Panc1 (cell line): ENCODE results near the gene HCFC1R1. TPM values are rescaled to one million over a fixed set of nuclear protein-coding genes. Genes with fewer than 3 reads are reported as not detected.

Source experiments
- ATAC-seq: fragments of 200-7000 bp; cut with Tn5 transposase; 2 replicates; pipeline ENCODE4 v1.9.1; 2020; ENCODE audit warnings: mild to moderate bottlenecking, moderate library complexity
- BruUV-seq: library from RNA; stranded (reverse); fragments of 400-500 nt; replicated peaks from 2 replicates; lab custom pipeline; 2021; lab: Mats Ljungman, UMichigan
- CTCF ChIA-PET: fragments of 300-600 bp; sonication (Branson Sonifier 250); formaldehyde crosslinking; loops from one replicate; lab custom pipeline; 2022; ENCODE audit warnings: antibody characterized with exemption; lab: Charles Lee
- POLR2A ChIA-PET: fragments of 300-600 bp; sonication (Branson Sonifier 250); formaldehyde crosslinking; loops from one replicate; lab custom pipeline; 2022; ENCODE audit warnings: antibody characterized with exemption; lab: Charles Lee
- DNase-seq: peaks from one replicate; pipeline ENCODE4 v3.0.0-alpha.2; 2010; ENCODE audit warnings: low read depth, low spot score
- H3K27ac ChIP-seq: 2 replicates; pipeline ENCODE4 v1.5.1; 2011; ENCODE audit warnings: mild to moderate bottlenecking, low read length, inconsistent platforms
- H3K27me3 ChIP-seq: fragments of 200-500 bp; sonication (Bioruptor generic); 2 replicates; pipeline ENCODE4 v1.6.0; 2014; ENCODE audit warnings: low read length, inconsistent platforms; ENCODE audit not compliant: control insufficient read depth, insufficient read depth
- H3K36me3 ChIP-seq: fragments of 200-500 bp; sonication (Bioruptor generic); 2 replicates; pipeline ENCODE4 v1.5.1; 2014; ENCODE audit warnings: inconsistent platforms, mild to moderate bottlenecking, low read length, moderate library complexity; ENCODE audit not compliant: control insufficient read depth, insufficient read depth
- H3K4me1 ChIP-seq: 2 replicates; pipeline ENCODE4 v1.5.1; 2011; ENCODE audit warnings: inconsistent platforms, mild to moderate bottlenecking, low read length, moderate library complexity; ENCODE audit not compliant: control insufficient read depth, insufficient read depth
- H3K4me3 ChIP-seq, 2 experiments: 2 replicates each; pipeline ENCODE4 v1.5.1; 2011 to 2012; ENCODE audit warnings: low read depth in 2 of 2, low read length in 2 of 2, mild to moderate bottlenecking in 2 of 2, inconsistent platforms in 1 of 2, moderate library complexity in 1 of 2
- H3K9me3 ChIP-seq: fragments of 200-500 bp; sonication (Bioruptor generic); 2 replicates; pipeline ENCODE4 v1.5.1; 2014; ENCODE audit warnings: low read depth, mild to moderate bottlenecking, inconsistent platforms, low read length, moderate library complexity; ENCODE audit not compliant: control insufficient read depth, insufficient read depth
- POLR2AphosphoS5 ChIP-seq: IDR thresholded peaks from 2 replicates; pipeline ENCODE4 v1.6.1; 2012; ENCODE audit warnings: mild to moderate bottlenecking, low read depth, low read length, moderate library complexity
- SIN3A ChIP-seq: IDR thresholded peaks from 2 replicates; pipeline ENCODE4 v1.6.1; 2012; ENCODE audit warnings: low read depth, mild to moderate bottlenecking, low read length, moderate library complexity, borderline replicate concordance; ENCODE audit not compliant: insufficient read depth
- TCF7L2 ChIP-seq: IDR thresholded peaks from 2 replicates; pipeline ENCODE4 v1.6.1; 2011; ENCODE audit warnings: mild to moderate bottlenecking, low read depth, low read length, inconsistent platforms
- in situ Hi-C: cut with HindIII; loops from 2 replicates; pipeline ENCODE4 v1.10.0; 2016; ENCODE audit warnings: low sequenced_read_pairs, low pct_unique_long_range_greater_than_20kb
- intact Hi-C: fragments of 100-400 bp; cut with micrococcal nuclease; formaldehyde crosslinking; loops from one replicate; pipeline ENCODE4 v1.10.0; 2022; ENCODE audit not compliant: unreplicated experiment
- total RNA-seq: library from RNA; stranded (reverse); gene quantifications from one replicate; pipeline ENCODE4 v1.2.1, GENCODE V29; 2021; ENCODE audit not compliant: unreplicated experiment
- TF ChIP-seq, protein P1 (sequence below): fragments of 450-650 bp; IDR thresholded peaks from 2 replicates; pipeline ENCODE4 v1.5.1; 2017; ENCODE audit warnings: mild to moderate bottlenecking
- TF ChIP-seq, protein P2 (sequence below), 2 experiments: IDR thresholded peaks; 2 replicates each; pipeline ENCODE4 v1.6.1; 2011 to 2012; ENCODE audit warnings: low read depth in 2 of 2, control low read depth in 1 of 2, low read length in 1 of 2, mild to moderate bottlenecking in 1 of 2, moderate library complexity in 1 of 2; ENCODE audit not compliant: insufficient read depth in 1 of 2

Gene HCFC1R1
- total RNA-seq, 1 experiment from 2014 or later: 67.3 TPM

DNA sequence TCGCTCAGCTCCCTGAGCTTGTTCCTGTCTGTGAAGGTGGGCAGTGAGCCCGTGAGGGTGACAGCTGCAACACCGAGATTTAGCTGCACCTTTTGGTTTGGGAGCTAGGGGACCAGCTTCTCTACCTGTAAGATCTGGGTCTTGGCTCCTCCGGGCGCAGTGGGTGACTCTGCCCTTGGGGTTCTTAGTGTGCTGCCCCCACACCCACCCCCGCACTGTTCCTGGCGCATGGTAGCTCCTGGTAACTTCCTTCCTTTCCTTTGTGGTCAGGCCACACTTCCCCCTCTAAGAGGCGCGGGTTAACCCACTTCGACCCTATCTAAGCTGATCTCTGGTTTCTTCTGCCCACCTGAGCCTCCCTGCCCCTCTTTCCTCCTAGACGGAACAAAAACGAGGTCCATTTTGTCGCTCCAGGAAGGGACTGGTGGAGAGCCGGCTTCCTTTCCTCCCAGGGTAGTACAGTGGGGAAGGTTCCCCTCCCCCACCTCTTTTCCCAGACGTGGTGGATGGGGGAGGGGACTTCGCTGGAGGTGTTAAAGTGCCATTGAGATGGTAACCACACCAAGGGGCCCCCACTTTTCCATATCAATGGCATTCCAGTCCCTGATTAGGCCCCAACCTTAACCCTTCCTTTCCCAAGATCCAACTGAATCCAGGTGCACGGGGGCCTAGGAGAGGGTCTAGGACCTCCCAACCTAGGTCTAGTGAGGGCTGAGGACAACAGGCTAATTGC lies 15.6 kb downstream of the HCFC1R1 start:
- no peak overlapping the region for H3K27ac ChIP-seq
- no peaks in the 10 kb centered on the region for H3K36me3 ChIP-seq
- intact Hi-C loops: no loop called here
- peaks cover 36% of the 10 kb centered on the region for H3K4me1 ChIP-seq
- no peak overlapping the region for H3K4me3 ChIP-seq
- in situ Hi-C loops: no loop called here
- no peak for TF ChIP-seq TCF7L2
- no peak for TF ChIP-seq SIN3A
- TF ChIP-seq, protein P1, sequence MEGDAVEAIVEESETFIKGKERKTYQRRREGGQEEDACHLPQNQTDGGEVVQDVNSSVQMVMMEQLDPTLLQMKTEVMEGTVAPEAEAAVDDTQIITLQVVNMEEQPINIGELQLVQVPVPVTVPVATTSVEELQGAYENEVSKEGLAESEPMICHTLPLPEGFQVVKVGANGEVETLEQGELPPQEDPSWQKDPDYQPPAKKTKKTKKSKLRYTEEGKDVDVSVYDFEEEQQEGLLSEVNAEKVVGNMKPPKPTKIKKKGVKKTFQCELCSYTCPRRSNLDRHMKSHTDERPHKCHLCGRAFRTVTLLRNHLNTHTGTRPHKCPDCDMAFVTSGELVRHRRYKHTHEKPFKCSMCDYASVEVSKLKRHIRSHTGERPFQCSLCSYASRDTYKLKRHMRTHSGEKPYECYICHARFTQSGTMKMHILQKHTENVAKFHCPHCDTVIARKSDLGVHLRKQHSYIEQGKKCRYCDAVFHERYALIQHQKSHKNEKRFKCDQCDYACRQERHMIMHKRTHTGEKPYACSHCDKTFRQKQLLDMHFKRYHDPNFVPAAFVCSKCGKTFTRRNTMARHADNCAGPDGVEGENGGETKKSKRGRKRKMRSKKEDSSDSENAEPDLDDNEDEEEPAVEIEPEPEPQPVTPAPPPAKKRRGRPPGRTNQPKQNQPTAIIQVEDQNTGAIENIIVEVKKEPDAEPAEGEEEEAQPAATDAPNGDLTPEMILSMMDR: no peak
- TF ChIP-seq POLR2AphosphoS5: no peak
- TF ChIP-seq, protein P2, sequence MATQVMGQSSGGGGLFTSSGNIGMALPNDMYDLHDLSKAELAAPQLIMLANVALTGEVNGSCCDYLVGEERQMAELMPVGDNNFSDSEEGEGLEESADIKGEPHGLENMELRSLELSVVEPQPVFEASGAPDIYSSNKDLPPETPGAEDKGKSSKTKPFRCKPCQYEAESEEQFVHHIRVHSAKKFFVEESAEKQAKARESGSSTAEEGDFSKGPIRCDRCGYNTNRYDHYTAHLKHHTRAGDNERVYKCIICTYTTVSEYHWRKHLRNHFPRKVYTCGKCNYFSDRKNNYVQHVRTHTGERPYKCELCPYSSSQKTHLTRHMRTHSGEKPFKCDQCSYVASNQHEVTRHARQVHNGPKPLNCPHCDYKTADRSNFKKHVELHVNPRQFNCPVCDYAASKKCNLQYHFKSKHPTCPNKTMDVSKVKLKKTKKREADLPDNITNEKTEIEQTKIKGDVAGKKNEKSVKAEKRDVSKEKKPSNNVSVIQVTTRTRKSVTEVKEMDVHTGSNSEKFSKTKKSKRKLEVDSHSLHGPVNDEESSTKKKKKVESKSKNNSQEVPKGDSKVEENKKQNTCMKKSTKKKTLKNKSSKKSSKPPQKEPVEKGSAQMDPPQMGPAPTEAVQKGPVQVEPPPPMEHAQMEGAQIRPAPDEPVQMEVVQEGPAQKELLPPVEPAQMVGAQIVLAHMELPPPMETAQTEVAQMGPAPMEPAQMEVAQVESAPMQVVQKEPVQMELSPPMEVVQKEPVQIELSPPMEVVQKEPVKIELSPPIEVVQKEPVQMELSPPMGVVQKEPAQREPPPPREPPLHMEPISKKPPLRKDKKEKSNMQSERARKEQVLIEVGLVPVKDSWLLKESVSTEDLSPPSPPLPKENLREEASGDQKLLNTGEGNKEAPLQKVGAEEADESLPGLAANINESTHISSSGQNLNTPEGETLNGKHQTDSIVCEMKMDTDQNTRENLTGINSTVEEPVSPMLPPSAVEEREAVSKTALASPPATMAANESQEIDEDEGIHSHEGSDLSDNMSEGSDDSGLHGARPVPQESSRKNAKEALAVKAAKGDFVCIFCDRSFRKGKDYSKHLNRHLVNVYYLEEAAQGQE (IDR thresholded peaks at IDR 0.05; ENCODE audit: insufficient read depth in 1 of 2, low read depth in 2 of 2, low read length in 1 of 2): no peak
- H3K27me3 ChIP-seq: no peaks in the 10 kb centered on the region
- no peaks in the 10 kb centered on the region for H3K9me3 ChIP-seq
- POLR2A ChIA-PET: no interaction called here
- no TSS peak for BruUV-seq
- no peak for ATAC-seq
- no peak for DNase-seq
- CTCF ChIA-PET: interaction anchor here (0.8 kb wide), 1 partner anchor 20 kb away, joined by 3 read pairs; no protein-coding TSS in a partner anchor

DNA sequence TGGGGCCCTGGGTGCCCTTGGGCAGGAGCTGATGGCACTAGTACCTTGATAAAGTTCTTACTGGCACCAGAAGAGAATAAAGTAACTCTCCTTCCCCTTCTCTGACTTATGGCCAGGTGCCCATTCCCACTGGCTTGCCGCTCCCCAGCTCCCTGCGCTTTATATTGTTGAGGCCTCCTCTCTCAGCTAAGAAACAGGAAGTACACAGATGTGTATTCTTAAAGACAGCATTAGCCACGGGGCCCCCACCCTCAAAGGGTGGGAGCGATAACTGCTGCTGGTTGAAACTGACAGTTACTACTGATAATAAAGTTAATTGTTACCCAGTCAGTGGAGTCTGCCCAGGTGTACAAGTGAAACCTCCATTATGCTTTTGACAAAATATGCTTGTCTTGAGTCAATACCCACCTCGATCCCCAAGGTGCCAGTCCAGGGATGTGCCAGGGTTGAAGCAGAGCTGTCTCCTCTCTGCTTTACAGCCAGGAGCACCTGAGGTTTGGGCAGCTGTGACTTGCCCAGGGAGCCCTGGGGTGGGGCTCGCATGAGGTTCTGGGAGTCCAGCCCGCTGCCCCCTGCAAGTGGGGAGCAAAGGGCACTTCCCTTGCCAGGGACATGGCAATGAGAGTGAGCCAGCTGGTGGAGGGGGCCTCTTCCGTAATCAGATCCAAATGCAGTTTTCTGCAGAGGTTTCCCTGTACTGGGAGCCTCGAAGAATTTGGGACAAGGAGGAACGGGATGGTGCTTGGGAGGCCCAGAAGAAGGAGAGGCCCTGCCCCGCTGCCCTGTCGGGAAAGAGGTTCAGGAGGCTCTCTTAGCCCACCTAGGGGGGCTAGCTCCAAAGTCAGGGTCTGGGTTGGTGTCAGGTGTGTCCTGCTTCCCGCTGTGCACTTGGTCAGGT lies 16.4 kb downstream of the HCFC1R1 start:
- CTCF ChIA-PET: interaction anchor here (0.5 to 0.9 kb wide), 3 partner anchors 13 to 266 kb away, joined by 3 to 7 read pairs (median 3); partner anchors contain the start of gene TNFRSF12A

More for the DNA sequence above, 16.4 kb downstream of the HCFC1R1 start:
- Histone ChIP-seq H3K36me3 (no peaks in the 10 kb centered on the region), H3K27ac (0 out of 2 replicates have a peak overlapping the region, but pooled peaks have one; percentile 44), H3K4me1 (peaks cover 32% of the 10 kb centered on the region), H3K9me3 (no peaks in the 10 kb centered on the region), H3K4me3 (no peak overlapping the region), H3K27me3 (no peaks in the 10 kb centered on the region)
- no peak for ATAC-seq
- in situ Hi-C loops: no loop called here
- no peak for DNase-seq
- TF ChIP-seq SIN3A: no peak
- no peak for TF ChIP-seq TCF7L2
- TF ChIP-seq, protein P2 (IDR thresholded peaks at IDR 0.05; ENCODE audit: insufficient read depth in 1 of 2, low read depth in 2 of 2, low read length in 1 of 2): no peak
- TF ChIP-seq, protein P1: no peak
- no peak for TF ChIP-seq POLR2AphosphoS5
- POLR2A ChIA-PET: interaction anchor here (0.6 kb wide), 1 partner anchor 20 kb away, joined by 10 read pairs; no protein-coding TSS in a partner anchor
- intact Hi-C loops: no loop called here
- BruUV-seq: no TSS peak
